GM19397 (cell line): ENCODE data around the gene CPAMD8.
"Not testable (repeated sequence)": the region's sequence is repeated elsewhere in the genome, so short reads cannot be mapped to it uniquely, and the experiment has no call there.

ENCODE experiments used
- ATAC-seq: cut with Tn5 transposase; IDR thresholded peaks from one replicate; pipeline ENCODE4 v1.9.1; 2021; ENCODE audit warnings: mild to moderate bottlenecking, moderate library complexity; ENCODE audit not compliant: unreplicated experiment

The CPAMD8 gene

DNA sequence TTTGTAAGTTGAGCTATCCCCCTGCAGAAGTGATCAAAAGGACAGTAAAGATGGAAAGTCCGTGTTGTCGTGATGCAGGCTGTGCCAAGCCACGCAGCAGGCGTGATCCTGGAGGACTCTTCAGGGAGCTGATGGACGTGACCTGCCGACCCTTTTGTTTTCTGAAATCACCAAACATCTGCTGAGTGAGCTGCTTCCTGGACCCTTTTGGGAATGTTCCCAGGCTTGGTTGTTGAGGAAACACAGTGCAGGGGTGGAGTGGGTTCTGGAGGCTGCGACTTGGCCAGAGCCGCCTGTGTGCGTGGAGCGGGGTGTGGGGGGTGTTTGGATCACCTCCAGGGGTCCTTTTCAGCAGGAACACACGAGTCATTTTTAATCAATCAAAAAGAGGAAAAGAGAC, 15.4 kb upstream of the CPAMD8 start:
- ATAC-seq, result no peak

DNA sequence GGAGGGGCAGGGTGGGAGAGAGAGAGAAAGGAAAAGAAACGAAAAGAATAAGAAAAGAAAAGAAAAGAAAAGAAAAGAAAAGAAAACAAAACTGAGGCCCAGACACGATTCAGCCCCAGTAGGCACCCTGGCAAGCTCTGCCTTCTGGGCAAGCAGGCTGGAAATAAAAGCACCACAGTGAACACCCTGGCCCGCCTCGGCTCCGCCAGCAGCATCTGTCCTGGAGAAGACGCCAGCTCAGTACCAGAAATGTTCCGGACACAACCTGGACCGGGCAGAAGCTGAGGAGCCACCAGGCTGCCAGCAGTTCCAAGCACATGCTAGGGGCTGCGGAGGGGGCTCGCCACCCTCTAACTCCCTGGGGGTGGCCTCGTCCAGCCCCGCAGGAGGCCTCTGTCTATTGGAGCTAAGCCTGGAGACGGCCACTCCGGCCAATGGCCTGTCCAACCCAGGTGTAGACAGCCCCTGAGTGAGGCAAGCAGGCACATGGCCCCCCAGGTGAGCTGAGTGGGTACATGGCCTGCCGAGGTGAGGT, 11.4 kb upstream of the CPAMD8 start:
- no peak for ATAC-seq

DNA sequence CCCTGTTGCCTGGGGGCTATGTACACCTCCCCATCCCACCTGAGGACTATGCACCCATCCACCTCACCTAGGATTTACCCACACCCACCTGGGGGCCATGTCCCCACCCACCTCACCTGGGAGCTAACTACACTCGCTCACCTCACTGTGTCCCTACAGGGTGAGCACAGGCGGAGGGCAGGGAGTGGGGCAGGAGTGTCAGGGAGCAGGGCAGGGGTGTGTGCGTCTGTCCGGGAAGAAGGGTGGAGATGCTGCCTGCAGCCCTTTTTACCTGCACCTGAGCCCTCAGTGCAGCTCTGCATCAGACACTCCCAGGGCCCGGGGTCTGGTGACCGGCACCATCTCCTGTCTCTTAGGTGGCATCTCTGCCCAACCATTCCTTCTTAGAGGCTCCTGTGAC, 10.6 kb upstream of the CPAMD8 start:
- no peak for ATAC-seq

DNA sequence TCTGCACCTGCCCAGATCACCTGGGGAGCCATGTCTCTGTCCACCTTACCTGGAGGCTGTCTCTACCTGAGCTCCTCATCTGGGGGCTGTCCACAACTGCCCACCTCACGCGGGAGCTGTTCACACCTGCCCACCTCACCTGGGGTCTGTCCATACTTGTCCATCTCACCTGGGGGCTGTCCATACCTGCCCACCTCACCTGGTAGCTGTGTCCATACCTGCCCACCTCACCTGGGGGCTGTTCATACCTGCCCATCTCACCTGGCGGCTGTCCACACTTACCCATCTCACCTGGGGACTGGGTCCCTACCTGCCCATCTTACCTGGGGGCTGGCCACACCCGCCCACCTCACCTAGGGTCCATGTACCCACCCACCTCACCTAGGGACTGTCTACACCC, 10.0 kb upstream of the CPAMD8 start:
- ATAC-seq, result no peak

DNA sequence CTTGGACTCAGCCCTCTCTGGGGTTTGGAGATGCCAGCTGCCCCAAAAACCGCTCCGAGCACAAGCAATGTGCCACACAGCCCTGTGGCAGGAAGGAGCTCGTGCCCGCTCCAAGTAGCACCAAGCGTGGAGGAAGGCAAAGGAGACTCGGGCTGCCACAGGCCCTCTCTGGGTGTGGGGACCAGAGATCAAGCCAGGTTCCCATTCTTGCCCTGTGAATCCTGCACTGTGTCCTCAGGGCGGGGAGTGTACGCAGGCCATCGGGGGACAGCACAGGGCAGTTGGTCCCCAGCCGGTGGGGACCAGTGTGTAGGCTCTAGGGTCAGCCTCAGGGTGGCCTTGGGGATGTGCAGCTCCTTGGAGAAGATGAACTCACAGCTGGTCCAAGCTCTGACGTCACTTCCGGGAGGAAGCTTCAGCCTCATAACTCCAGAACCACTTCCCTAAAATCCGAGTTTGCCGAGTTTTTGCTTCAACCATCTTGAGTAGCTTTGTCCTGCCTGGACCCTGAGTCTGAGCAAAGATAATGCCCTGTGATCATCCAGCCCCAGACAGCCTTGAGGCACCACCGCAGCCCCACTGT, 9.3 kb upstream of the CPAMD8 start:
- ATAC-seq, result no peak

DNA sequence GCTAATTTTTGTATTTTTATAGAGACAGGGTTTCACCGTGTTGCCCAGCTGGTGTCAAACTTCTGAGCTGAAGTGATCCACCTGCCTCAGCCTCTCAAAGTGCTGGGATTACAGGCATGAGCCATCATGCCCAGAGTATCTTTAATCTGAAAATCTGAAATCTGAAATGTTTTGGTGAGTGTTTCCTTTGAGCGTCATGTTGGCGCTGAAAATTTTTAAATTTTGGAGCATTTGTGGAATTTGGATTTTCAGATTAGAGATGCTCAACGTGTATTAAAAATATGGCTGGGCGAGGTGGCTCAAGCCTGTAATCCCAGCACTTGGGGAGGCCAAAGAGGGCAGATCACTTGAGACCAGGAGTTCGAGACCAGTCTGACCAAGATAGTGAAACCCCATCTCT, 5.1 kb upstream of the CPAMD8 start:
- no peak for ATAC-seq

DNA sequence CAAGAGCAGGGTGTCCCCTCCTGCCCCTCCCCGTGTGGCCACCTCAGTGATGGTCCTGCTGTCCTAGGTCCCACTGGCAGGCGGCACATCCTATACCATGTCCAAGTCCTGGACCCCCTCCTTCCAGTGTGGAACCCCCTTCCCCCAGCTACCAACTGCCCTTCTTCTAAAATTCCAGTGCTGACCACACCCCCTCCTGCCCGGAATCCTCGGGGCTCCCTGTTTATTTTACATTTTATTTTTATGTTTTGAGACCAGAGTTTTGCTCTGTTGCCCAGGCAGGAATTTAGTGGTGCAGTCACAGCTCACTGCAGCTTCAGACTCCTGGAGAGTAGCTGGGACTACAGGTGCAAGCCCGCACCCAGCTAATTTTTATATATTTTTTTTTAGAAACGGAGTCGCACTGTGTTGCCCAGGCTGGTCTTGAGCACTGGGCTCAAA, 945 bp upstream of the CPAMD8 start:
- ATAC-seq, result no peak

DNA sequence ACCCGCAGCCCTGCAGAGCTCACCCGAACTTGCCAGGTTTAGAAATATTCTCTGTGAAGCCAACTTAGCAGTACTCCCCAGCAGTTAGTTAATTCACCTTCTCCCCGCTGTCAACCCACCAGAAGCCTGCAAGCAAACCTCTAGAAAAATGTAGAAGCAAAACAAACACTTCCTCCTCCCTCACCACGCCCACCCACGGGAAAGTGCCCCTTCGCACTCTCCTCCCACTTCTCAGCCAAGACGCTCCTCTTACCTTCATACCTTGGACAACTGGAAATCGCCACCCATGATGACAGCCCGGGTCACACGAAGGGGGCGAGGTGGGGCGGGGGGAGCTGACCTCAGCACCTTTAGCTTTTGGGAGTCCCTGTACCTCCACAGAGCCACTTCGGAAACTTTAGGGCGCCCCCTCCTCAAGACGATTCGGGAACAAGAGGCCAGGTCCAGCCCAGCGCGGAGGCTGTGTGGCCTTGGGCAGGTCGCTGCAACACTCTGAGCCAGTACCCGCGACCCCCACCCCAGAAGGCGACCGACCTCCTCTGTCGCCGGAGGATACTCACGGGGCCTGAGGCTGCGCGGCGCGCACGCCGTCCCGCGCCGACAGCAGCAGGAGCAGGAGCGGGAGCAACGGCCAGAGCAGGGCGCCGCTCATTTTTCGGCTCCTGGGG, 485 bp downstream of the CPAMD8 start:
- ATAC-seq, result no peak

DNA sequence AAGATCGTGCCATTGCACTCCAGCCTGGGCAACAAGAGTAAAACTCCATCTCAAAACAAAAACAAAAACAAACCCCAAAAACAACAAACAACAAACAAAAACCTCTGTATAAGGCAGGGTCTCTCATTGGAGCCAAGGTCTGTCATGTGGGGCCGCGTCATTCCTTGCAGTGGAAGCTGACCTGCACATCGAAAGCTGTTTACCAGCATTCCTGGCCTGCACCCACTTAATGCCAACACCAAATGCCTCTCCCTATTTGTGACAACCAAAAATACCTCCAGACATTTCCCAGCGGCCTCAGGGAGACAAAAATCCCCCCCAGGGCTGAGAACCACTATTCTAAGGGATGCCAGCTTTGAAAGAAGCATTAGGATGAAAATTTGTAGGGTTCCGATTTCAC, 1.2 kb downstream of the CPAMD8 start:
- ATAC-seq, result no peak

DNA sequence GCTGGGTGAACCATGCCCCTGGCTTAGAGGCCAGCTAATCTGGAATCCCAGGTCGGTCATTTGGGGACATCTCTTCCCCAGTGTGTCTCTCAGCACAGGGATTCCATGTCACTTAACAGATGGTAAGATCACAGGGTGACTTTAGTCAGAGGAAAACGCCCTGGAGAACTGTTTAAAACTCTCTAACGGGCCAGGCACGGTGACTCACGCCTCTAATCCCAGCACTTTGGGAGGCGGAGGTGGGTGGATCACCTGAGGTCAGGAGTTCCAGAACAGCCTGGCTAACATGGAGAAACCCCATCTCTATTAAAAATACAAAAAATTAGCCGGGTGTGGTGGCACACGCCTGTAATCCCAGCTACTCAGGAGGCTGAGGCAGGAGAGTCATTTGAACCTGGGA, 1.7 kb downstream of the CPAMD8 start:
- ATAC-seq, result not testable (repeated sequence)

DNA sequence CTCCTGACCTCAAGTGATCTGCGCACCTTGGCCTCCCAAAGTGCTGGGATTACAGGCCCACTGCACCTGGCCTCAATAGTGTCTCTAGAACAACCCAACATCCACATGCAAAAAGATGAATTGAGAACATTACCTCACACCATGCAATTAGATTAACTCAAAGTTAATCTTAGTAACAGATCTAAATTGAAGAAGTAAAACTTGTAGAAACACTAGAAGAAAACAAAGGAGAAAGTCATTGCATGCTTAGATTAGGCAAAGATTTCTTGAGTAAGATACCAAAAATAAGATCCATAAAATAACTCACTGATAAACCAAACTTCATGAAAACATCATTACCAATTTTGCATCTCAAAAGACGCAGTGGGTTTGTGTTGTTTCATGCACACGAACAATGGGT, 2.8 kb downstream of the CPAMD8 start:
- no peak for ATAC-seq

DNA sequence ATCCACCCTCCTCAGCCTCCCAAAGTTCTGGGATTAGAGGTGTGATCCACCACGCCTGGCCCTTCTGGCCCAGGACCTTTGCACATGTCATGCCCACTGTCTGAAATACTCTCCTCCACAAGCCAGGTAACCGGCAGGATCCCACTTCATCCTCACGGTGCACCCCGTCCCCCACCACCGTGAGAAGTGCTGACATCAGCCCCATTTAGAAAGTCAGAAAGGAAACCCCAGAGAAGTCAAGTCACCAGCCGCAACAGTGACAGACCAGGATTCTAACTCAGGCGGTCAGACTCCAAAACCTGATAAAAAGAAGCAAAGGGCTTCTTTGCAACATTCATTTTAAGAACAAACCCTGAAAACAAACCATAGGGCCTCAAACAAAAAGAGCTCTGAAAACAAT, 3.9 kb downstream of the CPAMD8 start:
- ATAC-seq, result no peak

DNA sequence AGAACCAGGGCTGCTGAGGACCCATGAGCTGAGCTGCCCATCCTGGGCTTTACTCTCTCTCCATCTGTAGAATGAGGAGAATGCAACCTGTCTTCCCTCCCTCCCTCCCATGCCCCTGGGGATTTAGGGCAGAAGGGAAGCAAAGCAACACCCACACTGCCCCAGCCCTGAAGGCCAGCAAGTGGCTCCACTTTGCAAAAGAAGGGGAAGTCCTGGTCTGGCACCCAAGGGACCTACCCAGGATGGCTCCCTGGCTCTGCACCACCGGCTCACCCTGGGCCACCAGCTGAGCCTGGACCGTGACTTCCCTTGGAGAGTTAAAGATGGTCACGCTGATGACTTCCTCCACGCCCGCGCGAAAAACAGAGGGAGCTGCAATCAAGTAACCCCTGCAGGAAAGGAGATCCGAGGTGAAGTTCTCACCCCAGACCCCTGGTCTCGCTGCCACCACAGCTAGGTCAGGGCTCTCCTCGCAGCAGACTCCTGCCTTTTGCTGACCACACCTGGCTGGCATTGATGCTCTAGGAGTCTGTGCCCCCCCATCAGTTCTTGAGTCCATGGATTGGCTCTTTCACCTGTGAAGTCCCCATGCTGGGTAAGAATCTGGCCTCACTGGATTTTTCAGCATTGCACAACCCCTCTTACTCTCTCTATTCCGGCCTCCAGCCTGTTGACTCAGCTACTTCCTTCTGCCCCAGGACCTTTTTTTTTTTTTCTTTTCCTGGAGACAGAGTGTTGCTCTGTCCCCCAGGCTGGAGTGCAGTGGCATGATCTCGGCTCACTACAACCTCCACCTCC, 4.6 kb downstream of the CPAMD8 start:
- ATAC-seq, result no peak

DNA sequence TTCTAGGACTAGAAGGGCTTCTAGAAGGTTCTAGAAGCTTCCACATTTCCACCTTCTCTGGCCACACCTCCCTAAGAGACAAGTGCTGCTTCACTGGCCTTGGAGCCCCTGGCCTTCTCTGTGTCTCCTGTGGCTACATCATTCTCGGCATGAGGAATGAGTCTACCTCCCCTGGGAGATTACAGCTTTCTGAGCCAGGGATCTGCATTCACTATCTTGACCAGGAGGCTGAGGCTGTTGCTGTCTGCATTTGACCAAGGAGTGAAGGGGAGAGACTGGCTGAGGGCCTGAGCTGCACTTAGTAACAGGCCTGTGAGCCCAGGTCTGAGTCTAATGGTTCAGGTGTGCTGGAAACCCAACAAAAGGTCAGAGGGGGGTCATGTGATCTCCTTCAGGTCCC, 5.3 kb downstream of the CPAMD8 start:
- no peak for ATAC-seq

DNA sequence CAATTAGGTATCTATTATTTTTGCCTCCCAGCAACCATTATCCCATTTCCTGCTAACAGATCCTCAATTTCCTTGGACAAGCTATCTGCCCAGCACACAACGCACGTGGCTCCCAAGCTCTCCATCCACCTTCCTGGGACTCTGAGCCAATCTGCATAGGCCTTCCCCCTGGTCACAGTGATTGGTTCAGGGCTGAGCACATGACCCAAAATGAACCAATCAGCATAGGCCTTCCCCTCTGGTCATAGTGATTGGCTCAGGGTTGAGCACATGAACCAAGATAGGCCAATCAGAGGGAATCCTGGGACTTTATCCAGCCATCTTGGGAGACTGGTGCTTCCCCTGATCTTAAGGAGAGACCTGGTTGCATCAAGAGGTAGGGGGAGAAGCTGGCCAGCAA, 5.8 kb downstream of the CPAMD8 start:
- no peak for ATAC-seq

DNA sequence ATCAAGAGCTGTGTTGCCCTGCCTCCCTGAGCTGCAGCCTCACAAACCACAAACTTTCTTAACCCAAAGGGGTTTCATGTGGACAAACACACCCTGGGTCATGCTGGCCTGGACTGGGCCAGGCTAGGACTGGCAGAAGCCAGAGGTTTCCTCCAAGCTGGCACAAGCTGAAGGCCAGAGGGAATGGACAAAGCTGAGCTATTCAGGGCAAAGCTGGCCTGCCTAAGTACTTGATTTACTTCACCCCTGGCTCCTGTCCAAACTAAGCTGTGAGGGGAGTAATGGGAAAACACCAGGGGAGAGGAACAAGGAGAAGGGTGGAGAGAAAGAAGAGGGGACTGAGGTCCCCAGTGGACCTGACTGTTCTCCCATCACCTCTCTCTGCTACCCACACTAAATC, 6.2 kb downstream of the CPAMD8 start:
- ATAC-seq, result no peak

DNA sequence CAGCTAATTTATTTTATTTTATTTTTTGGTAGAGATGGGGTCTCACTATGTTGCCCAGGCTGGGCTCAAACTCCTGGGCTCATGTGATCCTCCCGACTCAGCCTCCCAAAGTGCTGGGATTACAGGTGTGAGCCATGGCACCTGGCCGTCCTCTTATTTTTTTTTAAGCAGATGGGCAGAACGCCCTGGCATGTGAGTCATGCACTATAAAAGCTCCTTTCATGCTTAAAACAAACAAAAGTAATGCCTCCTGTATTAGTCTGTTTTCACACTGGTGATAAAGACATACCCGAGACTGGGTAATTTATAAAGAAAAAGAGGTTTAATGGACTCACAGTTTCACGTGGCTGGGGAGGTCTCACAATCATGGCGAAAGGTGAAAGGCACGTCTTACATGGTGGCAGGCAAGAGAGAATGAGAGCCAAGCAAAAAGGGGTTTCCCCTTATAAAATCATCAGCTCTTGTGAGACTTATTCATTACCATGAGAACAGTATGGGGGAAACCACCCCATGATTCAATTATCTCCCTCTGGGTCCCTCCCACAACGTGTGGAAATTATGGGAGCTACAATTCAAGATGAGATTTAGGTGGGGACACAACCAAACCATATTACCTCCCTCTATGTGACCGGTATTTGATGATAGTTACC, 12.3 kb downstream of the CPAMD8 start:
- not testable (repeated sequence) for ATAC-seq

DNA sequence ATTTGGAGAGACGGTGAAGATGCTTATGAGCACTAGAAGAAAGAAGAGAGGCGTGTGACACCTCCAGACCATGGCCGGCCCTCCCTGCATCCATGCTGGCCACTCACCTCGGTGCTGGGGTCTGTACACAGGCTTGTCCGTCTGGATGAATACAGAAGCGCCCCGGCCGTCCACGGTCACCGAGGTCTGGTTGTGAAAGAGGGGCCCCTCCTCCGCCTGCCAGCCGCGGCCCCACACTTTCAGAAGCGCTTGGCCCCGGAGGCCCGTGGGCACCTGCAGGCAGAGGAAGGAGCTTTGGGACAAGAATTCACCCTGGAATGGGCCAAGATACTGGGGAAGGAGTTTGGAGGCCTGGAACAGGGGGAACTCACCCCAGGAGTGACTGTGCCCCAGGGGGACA, 15.1 kb downstream of the CPAMD8 start:
- no peak for ATAC-seq

DNA sequence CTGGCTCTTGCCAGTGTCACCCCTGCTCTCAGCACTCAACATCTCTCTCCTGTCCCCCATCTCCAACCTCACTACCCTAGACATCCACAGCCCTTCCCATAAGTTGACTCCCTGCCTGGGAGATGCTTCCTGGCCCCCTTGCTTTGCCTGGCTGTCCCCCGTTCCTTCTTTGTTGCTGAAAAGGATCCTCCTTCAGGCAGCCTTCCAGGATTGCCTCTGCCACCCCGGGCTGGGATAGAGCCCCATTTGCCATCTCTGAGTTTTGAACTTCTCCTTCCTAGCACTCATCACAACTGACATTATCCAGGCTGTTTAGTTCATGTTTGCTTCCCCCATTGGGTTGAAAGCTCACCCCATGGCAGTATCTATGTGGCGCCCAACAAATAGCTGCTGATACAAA, 20.0 kb downstream of the CPAMD8 start:
- ATAC-seq, result no peak

DNA sequence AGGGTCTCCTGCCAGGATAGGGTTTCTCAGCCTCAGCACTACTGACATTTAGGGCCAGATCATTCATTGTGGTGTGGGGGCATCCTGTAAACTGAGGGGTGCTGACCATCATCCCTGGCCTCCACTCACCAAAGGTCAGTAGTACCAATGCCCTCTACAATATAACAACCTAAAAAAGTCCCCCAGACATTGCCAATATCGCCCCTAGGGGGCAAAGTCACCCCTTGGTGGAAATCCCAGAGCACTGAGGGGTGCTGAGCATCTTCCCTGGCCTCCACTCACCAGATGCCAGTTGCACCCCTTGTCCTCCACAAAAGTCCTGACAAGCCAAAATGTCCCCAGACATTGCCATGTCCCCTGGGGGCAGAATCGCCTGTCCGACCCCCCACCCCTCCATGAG, 21.6 kb downstream of the CPAMD8 start:
- no peak for ATAC-seq

DNA sequence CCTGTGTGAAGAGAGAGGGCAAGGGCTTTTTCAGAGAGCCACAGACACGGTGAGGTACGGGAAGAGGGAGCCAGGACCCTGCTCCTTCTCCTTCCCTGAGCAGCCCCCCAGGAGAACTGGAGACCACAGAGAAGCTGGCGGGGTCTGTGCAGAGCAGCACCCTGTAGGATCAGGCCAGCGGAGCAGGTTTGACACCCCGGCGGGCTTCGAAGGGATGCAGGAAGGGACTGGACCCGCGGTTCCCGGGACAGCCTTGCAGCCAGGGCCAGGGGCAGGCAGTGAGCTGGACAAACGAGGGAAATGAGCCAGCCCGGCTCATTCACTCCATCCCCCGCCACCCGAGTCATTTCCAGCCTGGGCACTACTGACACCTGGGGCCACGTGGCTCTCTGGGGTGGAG, 22.2 kb downstream of the CPAMD8 start:
- ATAC-seq, result no peak

DNA sequence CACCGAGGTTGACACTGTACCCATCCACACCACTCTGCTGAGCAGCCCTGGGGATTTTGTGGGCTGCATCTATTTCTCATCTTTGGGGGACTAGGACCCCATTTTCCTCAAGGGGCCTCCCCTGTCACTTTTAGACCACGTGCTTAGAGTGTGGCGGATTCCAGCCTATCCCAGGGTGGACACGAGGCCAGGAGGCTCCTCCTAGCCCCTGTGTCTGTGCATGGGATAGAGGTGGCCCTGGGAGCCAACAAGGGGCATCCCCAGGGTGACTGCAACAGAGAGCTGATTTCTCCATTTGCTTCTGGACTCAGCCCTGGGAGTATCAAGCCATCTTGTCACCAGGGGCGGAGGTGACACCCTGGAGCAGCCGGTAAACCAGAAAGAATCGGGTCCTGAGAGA, 24.2 kb downstream of the CPAMD8 start:
- ATAC-seq, result no peak
